GM19035 (cell line): Measurements from ENCODE around the gene SCARB2.

Source experiments
- ATAC-seq: cut with Tn5 transposase; IDR thresholded peaks from one replicate; pipeline ENCODE4 v1.9.1; 2021; ENCODE audit not compliant: unreplicated experiment

The SCARB2 gene

DNA sequence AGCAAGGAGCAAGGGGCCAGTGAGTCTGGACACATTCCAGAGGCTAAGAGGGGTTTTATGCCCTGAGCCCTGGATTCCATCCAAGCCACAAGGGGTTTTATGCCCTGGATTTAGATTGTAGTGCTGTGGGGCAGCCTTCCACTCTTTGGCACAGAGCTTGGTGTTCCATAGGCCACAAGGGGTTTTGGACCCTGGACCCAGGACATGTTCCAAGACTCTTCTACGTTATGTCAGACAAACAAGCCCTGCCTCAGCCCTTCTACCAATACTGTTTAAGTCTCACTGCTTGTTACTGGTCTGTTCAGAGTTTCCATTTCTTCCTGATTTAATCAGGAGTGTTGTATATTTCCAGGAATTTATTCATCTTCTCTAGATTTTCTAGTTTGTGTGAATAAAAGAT lies 12.8 kb upstream of the SCARB2 start:
- no peak for ATAC-seq

DNA sequence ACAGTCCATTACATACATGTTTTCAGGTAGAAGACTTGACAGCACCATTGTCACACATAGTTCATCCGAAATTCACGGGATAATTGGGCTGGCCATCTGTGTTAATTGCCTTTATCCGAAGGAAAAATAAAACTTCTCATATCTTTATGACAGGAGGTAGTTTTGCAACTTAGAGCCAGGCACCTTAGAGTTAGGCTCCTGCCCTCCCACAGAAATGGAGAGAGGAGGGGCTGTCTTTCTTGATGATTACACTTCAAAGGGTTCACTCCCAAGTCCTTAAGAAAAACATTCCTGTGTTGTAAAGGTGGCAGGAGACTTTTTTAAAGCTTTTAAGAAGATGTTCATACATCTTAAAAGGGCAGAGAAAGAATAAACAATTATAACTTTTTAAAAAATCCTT lies 10.5 kb upstream of the SCARB2 start:
- ATAC-seq: no peak

DNA sequence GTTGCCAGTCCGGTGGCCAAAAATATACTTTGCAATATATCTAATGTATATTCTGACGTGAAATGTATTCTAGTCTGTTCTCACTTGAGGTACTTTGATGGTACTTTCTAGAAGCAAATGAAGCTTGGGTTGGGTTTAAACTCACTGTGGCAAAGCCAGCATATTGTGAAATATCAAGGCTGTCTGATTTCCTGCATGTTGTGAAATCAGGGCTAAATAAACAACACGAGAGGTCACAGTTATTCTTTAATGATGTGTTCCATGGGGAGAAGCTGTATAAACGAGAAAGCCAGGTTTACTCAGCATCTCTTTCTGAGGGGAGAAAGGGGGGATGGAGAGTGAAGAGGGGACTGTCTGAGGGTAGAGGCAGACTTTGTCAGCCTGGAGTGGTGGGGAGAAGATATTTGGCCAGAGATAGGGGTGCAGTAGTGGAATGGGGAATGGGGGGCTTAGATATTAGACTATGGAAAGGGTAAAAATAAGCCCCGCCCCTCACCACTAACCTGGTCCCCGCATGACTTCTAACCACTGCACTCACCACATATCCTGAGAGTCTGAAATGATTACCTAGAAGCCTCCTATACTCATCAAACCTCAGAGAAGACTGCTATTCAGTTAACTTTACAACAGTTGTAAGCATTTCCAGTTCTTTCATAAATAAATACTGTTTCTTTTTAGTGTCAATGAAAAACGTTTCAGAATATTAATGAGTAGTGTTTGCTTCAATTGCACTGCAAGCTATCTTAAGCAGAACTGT lies 5.9 kb upstream of the SCARB2 start:
- no peak for ATAC-seq

DNA sequence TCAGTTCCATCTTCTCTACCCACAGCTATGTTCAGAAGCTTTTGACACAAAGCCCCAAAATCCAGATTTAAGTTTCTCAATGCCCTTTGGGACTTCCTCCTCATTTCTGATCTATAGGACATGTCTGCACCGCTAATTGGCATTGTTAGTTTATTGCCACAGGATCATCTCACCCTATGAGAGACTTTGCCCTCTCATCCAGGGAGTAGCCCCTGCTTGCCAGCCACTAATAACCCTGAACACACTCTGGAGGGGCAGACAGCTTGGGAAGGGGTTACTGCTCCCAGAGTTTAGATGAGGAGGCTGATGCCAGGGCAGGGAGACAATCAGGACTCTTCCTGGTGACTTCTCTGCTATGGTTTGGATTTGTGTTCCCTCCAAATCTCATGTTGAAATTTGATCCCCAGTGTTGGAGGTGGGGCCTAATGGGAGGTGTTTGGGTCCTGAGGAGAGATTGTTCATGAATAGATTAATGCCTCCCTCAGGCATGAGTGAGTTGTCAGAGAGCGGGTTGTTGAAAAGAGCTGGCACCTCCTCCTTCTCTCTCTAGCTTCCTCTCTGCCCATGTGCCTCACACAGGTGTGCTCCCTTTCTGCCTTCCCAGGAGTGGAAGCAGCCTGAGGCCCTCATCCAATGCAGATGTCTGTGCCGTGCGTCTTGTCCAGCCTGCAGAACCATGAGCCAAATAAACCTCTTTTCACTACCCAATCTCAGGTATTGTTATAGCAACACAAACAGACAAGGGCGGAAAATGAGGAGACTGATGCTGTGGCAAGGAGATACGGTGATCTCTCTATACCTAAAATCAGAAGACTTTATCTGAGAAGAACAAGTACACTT lies 3.6 kb upstream of the SCARB2 start:
- ATAC-seq: no peak

DNA sequence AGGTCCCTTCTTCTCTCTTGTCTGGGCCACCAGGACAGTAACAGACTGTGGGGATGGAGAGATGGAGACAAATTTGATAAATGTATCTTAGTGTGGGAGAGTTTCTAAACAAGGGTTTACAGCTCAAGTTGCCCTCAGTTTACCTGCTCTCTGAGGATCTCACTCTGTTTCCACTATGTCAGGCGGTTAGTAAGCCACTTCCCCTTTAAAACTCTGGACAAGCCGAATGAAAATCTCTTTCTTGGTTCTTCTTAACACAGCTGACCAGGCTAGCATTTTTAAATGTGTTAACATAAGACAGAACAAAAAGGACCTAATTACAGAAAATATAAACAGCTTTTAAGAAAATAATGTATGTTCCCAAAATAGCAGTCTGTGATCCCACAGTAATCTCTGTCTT lies 2.9 kb upstream of the SCARB2 start:
- ATAC-seq: no peak

DNA sequence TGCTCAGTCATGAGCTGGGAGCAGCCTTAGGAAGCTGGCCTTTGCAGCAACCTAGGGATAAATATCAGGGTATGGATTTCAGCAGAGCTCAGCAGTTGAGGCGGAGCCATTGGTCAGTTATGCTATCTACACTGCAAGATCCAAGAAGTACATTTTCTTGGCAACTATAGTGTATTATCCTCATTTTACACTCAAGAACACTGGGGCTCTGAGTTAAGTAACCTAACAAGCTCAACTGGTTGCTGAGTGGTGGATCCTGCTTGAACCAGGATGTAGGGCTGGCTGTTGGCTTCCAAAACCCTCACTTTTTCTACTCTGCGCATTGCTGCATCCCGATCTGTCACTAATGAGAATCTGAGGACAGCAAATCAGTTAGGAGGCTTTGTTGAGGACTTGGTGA lies 1.5 kb upstream of the SCARB2 start:
- ATAC-seq: no peak

DNA sequence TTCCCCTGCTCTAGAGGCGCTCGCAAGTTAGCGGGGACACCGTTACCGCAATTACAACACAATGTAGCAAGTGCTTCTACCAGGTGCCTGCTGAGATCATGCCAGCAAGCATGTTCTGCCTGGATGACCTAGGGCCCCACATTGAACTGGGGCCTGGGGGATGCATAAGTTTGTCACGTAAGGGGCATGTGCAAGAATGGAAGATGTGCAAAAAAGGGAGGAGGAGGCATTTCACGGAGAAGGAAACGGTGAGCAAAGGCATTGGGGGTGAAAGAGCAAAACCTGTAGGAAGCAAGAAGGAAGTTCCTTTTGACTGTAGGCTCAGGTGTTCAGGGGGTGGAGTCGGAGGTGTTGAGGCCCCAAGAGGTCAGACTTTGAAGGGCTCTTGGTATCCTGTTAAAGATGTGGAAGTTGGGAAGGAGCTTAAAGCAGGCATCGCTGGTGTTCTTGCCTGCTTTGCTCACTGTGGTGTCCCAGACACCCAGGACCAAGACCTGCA lies 602 bp upstream of the SCARB2 start:
- no peak for ATAC-seq

DNA sequence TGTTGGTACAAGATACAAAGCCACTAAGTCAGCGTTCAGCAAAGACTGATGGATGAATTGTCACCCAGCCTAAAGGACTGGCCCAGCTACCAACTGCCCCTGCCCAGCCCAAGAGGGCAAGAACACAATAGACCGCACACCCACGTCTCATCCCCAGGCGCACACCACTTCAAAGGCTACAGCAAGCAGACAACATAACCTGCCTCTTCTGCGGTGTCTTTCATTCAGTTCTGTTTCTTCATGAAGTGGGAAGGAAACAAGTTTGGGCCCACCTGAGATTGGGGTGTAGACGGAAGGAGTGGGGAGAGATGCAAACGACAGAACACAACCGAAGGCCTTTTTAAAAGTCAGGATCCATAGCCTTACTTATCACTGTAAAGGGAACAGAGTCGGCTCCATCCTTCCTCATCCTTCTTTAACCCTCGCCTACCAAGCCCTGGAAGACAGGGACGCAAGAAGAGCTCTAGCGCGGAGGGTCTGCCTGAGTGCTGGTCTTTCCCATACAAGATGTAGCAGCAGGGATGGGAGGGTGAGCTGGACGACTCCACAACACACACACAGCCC lies 691 bp downstream of the SCARB2 start:
- ATAC-seq: no peak

DNA sequence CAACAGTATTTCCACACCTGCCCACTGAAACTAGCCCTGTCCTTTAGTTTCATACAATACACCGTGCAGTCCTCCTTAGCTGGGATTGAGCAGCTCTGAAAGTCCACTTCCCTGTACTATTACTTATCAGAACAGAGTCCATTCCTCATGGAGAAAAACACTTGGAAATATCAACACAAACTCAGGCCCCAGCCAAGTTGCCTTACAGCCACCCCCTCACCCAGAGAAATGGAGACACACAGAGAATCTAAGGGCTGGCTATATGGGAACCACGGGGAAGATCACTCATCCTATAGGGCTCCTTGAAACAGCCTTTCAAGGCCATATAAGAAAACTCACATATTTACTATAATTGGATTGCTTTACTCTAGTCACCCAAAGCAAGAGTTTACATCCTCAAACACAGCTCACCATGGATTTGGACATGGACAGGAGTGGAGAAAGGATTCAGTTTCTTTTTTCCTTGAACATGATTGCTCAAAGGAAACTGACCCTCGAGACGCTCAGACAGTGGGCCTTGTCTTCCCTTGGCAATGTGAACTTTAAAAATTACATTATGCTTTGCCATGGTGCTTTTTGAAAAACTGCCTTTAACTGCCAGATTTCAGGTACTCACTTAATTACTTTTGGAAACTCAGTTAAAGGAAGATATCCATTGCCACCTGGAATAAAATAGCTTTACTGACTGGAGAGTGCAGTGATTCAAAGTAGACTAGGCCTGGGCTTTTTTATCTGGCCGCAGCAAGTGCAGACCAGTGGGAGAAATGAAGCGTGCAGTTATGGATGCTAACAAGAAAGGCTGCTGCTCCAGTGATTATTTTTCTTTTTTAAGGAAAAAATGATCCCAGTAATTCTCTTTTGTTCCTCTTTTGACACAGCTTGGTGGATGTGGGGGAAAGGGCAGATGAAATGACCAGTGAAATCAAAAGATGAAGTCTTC lies 1.6 kb downstream of the SCARB2 start:
- ATAC-seq: no peak

DNA sequence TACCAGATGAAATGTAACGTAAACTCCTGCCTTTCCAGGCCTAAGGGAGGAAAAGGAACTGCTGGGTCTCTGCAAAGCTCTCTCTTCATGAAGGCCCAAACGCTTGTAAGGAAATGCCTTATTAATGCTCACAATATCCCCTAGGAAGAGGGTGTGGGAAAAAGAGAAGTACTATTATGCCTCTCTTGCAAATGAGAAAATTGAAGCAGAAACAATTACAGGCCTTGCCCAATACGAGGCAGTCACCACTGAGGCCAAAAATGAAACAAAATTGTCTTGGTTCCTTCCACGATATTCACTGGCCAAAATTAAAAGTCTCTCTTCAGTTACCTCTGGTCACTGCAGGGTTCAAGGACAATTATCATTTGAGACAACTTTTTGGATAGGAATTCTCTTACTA lies 3.2 kb downstream of the SCARB2 start:
- no peak for ATAC-seq

DNA sequence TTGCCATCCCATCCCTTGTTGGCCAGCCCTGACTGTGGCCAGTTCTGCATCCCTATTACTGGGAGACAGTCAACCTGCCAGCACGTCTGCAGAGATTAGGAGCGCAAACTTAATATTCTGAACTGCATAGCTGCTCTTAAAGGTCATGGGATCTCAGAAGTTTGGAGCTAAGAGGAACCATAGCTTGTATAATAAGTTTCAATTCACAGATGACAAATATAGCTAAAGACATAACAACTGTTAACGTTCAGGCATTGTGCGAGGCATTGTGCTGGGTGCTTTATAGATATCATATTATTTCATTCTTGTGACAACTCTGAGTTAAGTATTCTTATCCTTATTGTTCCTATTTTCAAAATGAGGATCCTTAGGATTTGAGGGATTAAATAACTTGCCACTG lies 3.7 kb downstream of the SCARB2 start:
- no peak for ATAC-seq

DNA sequence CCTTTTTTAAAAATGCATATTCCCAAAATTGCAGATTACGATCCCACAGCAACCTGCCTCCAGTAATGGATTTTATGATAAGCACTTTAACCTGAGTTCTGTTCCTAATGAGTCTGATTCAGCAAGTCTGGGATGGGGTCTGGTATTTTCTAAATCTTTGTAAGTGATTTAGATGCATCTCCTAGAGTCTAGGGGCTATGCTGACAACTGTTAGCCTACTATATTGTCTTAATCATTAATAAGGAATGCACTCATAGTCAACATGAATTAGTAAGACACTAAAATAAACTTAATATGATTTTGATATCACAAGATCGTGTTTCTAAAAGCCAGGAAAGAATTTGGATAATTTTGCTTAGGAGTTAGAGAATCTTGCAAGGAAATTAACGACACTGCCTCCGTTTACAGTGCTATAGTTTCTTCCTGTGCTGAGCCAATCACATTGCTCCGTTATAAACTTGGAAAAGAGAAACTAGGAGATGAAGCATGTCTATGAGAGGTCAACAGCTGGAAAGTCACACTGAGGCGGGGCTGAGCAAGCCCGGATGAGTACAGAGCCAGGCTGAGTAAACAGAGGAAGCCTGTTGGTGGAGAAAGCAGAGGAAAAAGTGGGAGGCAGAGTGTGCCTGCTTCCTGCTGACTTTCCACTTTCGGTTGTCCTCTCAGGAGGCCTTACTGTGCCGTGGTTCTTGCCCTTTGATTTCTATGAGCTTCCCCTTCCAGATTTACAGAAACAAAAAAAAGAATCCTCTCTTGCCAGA lies 5.4 kb downstream of the SCARB2 start:
- no peak for ATAC-seq

DNA sequence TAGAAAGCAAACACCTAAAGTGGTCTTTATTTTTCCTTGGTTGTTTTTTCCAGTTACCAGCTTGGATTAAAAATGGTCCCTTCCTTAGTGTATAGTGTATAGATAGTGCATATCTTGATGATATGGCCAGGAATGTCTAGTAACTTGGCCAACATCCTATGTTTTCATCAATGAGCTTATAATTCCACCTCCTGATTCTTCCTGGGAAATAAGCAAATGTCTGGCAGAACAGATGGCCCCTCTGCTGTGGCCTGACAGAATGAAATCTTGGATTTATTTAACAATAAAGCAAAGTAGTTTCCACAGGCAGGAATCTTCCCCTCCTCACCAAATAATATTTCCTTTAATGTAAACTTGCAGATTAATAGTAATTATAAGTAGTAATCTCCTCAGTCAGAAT lies 6.1 kb downstream of the SCARB2 start:
- ATAC-seq: no peak

DNA sequence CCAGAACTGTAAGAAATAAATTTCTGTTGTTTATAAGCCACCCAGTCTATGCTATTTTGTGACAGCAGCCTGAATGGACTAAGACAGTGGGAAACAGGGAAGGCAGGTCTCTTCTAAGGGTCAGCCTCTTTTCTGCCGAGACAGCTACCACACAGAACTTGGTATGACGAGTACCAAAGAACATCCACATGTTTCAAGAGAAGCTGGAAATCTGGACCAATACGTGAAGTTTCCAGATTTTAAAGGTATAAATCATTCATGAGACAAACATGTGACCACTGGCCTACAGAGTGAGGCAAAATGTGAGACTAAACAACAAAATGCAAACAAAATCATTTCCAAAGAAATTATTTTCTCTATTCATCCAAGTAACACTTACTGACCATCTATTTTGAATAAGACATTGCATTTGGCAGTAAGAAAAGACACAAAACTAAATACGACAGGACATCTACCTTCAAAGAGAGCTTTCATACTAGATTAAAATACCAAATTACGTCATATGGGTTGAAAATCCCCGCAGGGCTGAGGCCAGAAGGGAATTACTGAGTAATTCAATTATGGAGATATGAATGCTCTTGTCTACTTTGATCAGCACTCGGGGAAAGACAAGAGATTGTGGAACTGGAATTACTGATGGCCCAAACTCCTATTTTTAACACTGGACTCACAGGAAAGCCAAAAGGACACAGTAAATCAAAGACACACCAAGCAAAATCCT lies 7.2 kb downstream of the SCARB2 start:
- ATAC-seq: no peak

DNA sequence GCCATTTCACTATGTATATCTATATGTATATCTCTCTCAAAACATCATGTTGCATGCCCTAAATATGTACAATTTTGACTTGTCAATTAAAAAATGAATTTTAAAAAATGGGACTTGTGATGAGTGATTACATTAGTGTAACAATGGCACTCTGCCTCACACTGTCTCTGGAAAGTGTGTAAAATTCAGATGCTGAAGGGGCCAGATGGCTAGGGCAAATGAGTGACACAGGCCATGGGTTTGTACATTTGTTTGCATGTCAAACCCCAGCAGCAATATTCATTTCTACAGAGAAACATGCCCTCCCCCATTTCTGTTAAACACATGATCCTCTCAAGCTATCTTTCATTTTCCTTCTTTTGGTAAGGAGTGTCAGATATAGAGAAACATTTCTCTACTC lies 8.1 kb downstream of the SCARB2 start:
- no peak for ATAC-seq

DNA sequence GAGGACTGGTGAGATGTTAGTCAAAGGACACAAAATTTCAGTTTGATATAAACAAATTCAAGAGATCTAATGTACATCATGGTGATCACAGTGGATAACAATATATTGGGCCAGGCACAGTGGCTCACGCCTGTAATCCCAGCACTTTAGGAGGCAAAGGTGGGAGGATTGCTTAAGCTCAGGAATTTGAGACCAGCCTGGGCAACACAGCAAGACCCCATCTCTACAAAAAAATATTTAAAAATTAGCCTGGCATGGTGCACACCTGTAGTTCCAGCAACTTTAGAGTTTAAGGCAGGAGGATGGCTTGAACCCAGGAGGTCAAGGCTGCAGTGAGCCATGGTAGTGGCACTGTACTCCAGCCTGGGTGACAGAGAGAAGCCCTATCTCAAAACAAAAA lies 8.7 kb downstream of the SCARB2 start:
- ATAC-seq: no peak

DNA sequence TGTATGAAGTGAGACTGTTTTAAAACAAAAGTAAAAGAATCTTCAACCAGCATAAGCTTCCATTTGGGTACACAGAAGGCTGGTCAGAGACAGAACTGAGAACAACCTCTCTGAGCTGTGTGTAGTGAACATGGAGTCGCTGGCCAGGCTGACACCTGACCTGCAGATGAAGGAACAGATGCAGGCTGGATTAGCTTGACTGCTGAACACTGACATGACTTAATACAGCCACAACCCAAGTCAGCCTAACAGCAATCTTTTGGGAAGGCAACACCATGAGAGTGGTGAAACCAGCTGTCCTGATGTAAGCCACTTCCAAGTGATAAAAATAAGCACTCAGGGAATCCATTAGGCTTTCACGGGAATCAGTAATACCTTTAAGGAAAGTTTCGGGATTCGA lies 10.1 kb downstream of the SCARB2 start:
- no peak for ATAC-seq

DNA sequence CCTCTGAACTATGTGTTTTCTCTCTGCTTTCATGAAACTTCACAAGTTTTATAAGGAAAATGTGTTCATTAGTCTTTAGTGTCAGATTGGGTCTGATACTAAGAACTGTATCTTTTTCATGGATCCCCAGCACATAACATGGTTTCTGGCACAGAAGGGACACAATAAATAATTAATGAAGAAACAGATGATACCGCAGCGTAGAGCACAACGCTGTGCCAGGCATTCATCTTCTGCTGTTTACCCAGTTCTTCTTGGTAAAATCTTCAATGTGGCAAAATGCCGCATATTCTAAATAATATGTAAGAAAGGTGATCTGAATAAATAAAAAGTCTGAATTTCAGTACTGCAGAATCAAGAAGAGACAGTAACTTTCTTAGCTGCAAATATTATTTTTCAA lies 12.3 kb downstream of the SCARB2 start:
- no peak for ATAC-seq

DNA sequence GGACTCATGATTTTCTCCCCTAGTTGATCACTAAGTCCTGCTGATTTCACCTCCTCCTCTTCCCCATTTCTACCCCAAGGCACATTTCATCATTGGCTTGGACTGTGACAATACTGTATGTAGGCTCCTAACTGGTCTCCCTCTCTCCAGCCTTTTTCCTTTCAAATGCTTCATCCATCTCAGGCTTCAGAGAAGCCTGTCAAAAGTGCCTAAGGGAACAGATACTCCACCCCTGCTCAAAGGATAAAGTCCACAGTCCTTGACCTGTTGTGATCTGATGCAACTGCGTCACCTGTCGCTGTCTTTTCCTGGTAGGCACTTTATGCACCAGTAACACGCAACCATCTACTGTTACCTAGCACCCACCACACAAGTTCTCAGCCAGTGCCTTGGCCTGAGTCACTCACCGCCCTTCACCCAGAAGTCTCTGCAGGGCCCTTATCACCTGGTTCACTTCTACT lies 12.8 kb downstream of the SCARB2 start:
- no peak for ATAC-seq
